Fibroblast of peridontal ligament (primary cell): ENCODE measurements around the gene POFUT2.

Source experiments
- DNase-seq: peaks from one replicate; pipeline ENCODE4 v3.0.0-alpha.2; 2010; ENCODE audit errors: extremely low read depth

The POFUT2 gene

GRCh38 chr21:45263534-45263933 is 24.2 kb downstream of the POFUT2 start:
- DNase-seq: no peak

- no peak for DNase-seq
Measured at GRCh38 chr21:45262616-45263015, 25.1 kb downstream of the POFUT2 start.

GRCh38 chr21:45262041-45262581 is 25.6 kb downstream of the POFUT2 start:
- DNase-seq: no peak

GRCh38 chr21:45261093-45261492 is 26.6 kb downstream of the POFUT2 start:
- DNase-seq: no peak

- no peak for DNase-seq
Measured at GRCh38 chr21:45260191-45260825, 27.4 kb downstream of the POFUT2 start.

GRCh38 chr21:45259206-45259840 is 28.4 kb downstream of the POFUT2 start:
- DNase-seq: no peak

GRCh38 chr21:45258466-45258865 is 29.2 kb downstream of the POFUT2 start:
- DNase-seq: no peak

GRCh38 chr21:45257673-45258341 is 29.9 kb downstream of the POFUT2 start:
- no peak for DNase-seq

GRCh38 chr21:45256912-45257672 is 30.6 kb downstream of the POFUT2 start:
- DNase-seq: no peak

- DNase-seq: no peak
Measured at GRCh38 chr21:45256021-45256911, 31.4 kb downstream of the POFUT2 start.

GRCh38 chr21:45255381-45256020 is 32.2 kb downstream of the POFUT2 start:
- no peak for DNase-seq

GRCh38 chr21:45254460-45254930 is 33.2 kb downstream of the POFUT2 start:
- no peak for DNase-seq

- no peak for DNase-seq
Measured at GRCh38 chr21:45253633-45254459, 33.8 kb downstream of the POFUT2 start.

GRCh38 chr21:45253180-45253579 is 34.5 kb downstream of the POFUT2 start:
- no peak for DNase-seq

- no peak for DNase-seq
Measured at GRCh38 chr21:45252448-45252925, 35.2 kb downstream of the POFUT2 start.

GRCh38 chr21:45251635-45252447 is 35.9 kb downstream of the POFUT2 start:
- no peak for DNase-seq

GRCh38 chr21:45250914-45251634 is 36.6 kb downstream of the POFUT2 start:
- DNase-seq: no peak

GRCh38 chr21:45250272-45250671 is 37.4 kb downstream of the POFUT2 start:
- DNase-seq: no peak
